Kidney epithelial cell (primary cell): ENCODE results near the gene PAPOLG. TPM values are rescaled to one million over a fixed set of nuclear protein-coding genes. Genes with fewer than 3 reads are reported as not detected.
"Not testable (repeated sequence)": the region's sequence is repeated elsewhere in the genome, so short reads cannot be mapped to it uniquely, and the experiment has no call there.

ENCODE experiments used
- DNase-seq: peaks from one replicate; pipeline ENCODE4 v3.0.0-alpha.2; 2010; ENCODE audit warnings: low read depth
- H3K27me3 ChIP-seq: 2 replicates; pipeline ENCODE4 v1.6.0; 2011; ENCODE audit warnings: low read length; ENCODE audit not compliant: control insufficient read depth, insufficient read depth
- H3K36me3 ChIP-seq: 2 replicates; pipeline ENCODE4 v1.5.1; 2011; ENCODE audit warnings: low read length; ENCODE audit not compliant: control insufficient read depth, insufficient read depth
- H3K4me3 ChIP-seq: 2 replicates; pipeline ENCODE4 v1.5.1; 2011; ENCODE audit warnings: low read depth, mild to moderate bottlenecking, control low read depth, low read length
- CTCF ChIP-seq: IDR thresholded peaks from 2 replicates; pipeline ENCODE4 v1.5.1; 2011; ENCODE audit warnings: mild to moderate bottlenecking, moderate library complexity, low read length, control low read depth, inconsistent platforms; ENCODE audit not compliant: insufficient read depth, poor library complexity, severe bottlenecking
- total RNA-seq: library from RNA; depleted of rRNA; stranded (reverse); fragments of >200 nt; gene quantifications from 2 replicates; pipeline ENCODE4 v1.2.3, GENCODE V29; 2015

The PAPOLG gene
- total RNA-seq, 1 donor from 2014 or later, result 16.0 TPM

GRCh38 chr2:60821587-60822302, 65.7 kb downstream of the PAPOLG start:
- no peaks in the 10 kb centered on the region for H3K27me3 ChIP-seq
- H3K4me3 ChIP-seq, result no peak overlapping the region
- H3K36me3 ChIP-seq, result no peaks in the 10 kb centered on the region
- TF ChIP-seq CTCF, result no peak
- no peak for DNase-seq

- DNase-seq, result no peak
- Histone ChIP-seq H3K4me3 (no peak overlapping the region), H3K36me3 (no peaks in the 10 kb centered on the region), H3K27me3 (no peaks in the 10 kb centered on the region)
- no peak for TF ChIP-seq CTCF
Observed at GRCh38 chr2:60822987-60823386, 66.9 kb downstream of the PAPOLG start.

- no peak for DNase-seq
- TF ChIP-seq CTCF, result no peak
Observed at GRCh38 chr2:60823694-60824305, 67.7 kb downstream of the PAPOLG start.

GRCh38 chr2:60825666-60826065, 69.6 kb downstream of the PAPOLG start:
- no peaks in the 10 kb centered on the region for H3K27me3 ChIP-seq
- no peak overlapping the region for H3K4me3 ChIP-seq
- H3K36me3 ChIP-seq, result no peaks in the 10 kb centered on the region
- TF ChIP-seq CTCF, result no peak
- no peak for DNase-seq

More at GRCh38 chr2:60823694-60824305, 67.7 kb downstream of the PAPOLG start:
- Histone ChIP-seq H3K36me3 (no peaks in the 10 kb centered on the region), H3K27me3 (no peaks in the 10 kb centered on the region), H3K4me3 (no peak overlapping the region)

GRCh38 chr2:60826111-60826510, 70.0 kb downstream of the PAPOLG start:
- no peak for DNase-seq
- no peak for TF ChIP-seq CTCF
- Histone ChIP-seq H3K36me3 (no peaks in the 10 kb centered on the region), H3K27me3 (no peaks in the 10 kb centered on the region), H3K4me3 (no peak overlapping the region)

GRCh38 chr2:60826860-60827259, 70.8 kb downstream of the PAPOLG start:
- H3K27me3 ChIP-seq, DNase-seq, H3K36me3 ChIP-seq, H3K4me3 ChIP-seq: not testable (repeated sequence)
